Measurements from ENCODE around the gene MGRN1. TPM values are rescaled to one million over a fixed set of nuclear protein-coding genes. Genes with fewer than 3 reads are reported as not detected.

Gene MGRN1
- total RNA-seq, 4 donors from 2014 or later: 37.5 to 59.1 (median 42.7) TPM

DNA sequence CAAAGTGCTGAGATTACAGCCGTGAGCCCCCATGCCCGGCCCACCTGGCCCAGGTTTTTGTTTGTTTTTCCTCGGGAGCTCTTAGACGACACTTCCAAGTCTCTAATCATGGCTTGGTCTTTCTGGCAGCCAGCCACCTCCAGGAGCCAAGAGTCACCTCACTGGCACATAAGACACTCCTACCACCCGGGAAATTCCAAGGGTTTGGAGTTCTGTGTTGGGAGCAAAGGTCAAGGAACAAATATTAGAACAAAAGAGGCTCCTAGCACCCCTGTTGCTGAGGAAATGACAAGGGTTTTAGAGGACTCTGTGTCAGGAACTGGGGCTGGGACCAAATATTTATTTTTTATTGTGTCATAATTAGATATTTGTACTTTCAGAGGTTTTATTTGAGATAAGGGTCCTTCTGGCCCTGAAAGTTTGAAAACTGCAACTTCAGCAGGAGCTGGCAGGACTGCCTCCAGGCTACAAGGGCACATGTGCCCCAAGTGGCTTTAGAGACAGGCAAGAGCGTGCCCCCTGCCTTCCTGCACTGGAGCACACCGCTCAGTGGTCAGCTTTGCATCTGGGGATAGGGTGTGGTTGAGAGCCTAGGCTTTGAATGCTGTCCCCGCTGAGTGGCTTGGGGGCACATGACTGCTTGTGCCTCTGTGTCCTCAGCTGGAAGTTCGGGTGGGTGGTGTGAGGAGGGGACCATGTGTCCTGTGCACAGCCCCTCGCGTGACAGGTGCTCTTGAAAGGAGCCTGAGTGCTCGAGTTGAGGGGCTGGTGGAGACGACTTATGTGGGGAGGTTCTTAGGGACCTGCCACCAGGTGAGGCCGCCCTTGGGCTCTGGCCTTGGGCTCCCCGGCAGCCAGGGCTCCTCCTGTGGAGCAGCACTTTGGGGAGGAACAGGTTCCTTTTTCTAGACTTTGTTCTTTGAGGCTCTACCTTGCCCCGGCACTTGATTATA, 29.7 kb downstream of the MGRN1 start:
- 80% methylated on average over 16 of the region's 16 CpGs for WGBS, 2 donors
- Histone ChIP-seq H3K4me3 (no peak overlapping the region), H3K27ac (peak overlapping the region in 1 of 4 donors; percentile 61), H3K4me1 (peaks cover 0 to 5% (median 0%) of the 10 kb centered on the region in 4 donors), H3K9me3 (no peaks in the 10 kb centered on the region), H3K36me3 (peaks cover 0 to 94% (median 14%) of the 10 kb centered on the region in 3 donors), H3K27me3 (no peaks in the 10 kb centered on the region)
- TF ChIP-seq EP300 (IDR thresholded peaks at IDR 0.05) (no peak), POLR2A (IDR thresholded peaks at IDR 0.05) (no peak)
- TF ChIP-seq, protein P1, sequence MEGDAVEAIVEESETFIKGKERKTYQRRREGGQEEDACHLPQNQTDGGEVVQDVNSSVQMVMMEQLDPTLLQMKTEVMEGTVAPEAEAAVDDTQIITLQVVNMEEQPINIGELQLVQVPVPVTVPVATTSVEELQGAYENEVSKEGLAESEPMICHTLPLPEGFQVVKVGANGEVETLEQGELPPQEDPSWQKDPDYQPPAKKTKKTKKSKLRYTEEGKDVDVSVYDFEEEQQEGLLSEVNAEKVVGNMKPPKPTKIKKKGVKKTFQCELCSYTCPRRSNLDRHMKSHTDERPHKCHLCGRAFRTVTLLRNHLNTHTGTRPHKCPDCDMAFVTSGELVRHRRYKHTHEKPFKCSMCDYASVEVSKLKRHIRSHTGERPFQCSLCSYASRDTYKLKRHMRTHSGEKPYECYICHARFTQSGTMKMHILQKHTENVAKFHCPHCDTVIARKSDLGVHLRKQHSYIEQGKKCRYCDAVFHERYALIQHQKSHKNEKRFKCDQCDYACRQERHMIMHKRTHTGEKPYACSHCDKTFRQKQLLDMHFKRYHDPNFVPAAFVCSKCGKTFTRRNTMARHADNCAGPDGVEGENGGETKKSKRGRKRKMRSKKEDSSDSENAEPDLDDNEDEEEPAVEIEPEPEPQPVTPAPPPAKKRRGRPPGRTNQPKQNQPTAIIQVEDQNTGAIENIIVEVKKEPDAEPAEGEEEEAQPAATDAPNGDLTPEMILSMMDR (IDR thresholded peaks at IDR 0.05): no peak
- DNase-seq (ENCODE audit: low spot score in 2 of 2): no peak

DNA sequence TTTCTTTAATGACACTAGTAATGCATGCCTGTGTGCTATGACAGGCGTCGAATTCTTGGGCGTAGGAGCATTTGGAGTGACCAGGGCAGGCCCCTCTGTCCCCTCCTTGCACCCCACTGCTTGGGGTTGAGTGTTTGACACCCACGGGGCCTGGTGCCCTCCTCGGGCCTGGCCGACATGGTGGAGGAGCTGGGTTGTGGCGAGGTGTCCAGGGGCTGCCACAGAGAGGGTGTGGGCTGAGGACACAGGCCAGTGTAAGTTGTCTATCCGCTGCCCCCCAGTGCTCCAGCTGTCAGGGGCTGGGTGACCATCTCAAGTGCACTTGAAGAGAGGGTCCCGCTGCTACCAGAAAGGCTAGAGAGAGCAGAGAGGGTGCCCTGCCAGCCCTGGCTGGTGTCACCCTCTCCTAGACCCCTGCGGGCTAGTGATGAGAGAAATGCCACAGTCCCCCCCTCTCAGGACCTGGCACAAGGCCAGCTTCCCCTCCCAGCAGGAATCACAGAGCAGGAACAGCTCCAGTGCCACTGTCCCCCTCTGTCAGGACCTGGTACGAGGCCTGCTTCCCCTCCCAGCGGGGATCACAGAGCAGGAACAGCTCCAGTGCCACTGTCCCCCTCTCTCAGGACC, 30.5 kb downstream of the MGRN1 start:
- H3K4me1 ChIP-seq: peaks cover 0 to 13% (median 4%) of the 10 kb centered on the region in 4 donors
- H3K9me3 ChIP-seq: no peaks in the 10 kb centered on the region
- 89 to 93% methylated on average over 6 to 10 of the region's 12 CpGs for WGBS, 2 donors
- H3K27me3 ChIP-seq: no peaks in the 10 kb centered on the region
- H3K4me3 ChIP-seq: no peak overlapping the region
- peaks cover 0 to 98% (median 14%) of the 10 kb centered on the region in 3 donors for H3K36me3 ChIP-seq
- peak overlapping the region in 1 of 4 donors; percentile 50 for H3K27ac ChIP-seq
- TF ChIP-seq POLR2A (IDR thresholded peaks at IDR 0.05) (no peak), EP300 (IDR thresholded peaks at IDR 0.05) (no peak)
- TF ChIP-seq, protein P1 (IDR thresholded peaks at IDR 0.05): no peak
- DNase-seq (ENCODE audit: low spot score in 2 of 2): no peak

DNA sequence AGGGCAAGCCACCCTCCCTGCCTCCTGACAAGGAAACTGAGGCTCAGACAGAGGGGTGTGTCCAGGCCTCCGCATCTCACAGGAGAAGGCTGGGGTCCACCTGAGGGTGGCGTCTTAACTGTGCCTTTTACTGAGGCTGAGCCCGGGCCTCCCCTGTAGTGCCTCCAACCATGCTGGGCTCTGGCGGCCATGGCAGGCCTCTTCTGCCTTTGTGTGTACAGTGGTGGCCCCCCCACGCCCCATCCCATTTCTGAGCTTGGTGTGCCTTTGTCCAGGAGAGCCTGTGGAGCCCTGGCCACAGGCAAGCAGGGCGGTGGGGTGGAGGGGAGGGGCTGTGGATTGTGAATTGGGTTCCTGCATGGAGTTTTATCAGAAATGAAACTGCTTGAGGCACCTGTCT, 31.2 kb downstream of the MGRN1 start:
- H3K9me3 ChIP-seq: no peaks in the 10 kb centered on the region
- no peak overlapping the region for H3K27ac ChIP-seq
- peaks cover 0 to 17% (median 11%) of the 10 kb centered on the region in 4 donors for H3K4me1 ChIP-seq
- whole genome bisulfite sequencing, 2 donors: 91 to 97% methylated on average over 4 to 6 of the region's 6 CpGs
- H3K36me3 ChIP-seq: peaks cover 0 to 91% (median 14%) of the 10 kb centered on the region in 3 donors
- no peaks in the 10 kb centered on the region for H3K27me3 ChIP-seq
- DNase-seq (ENCODE audit: low spot score in 2 of 2): no peak
- TF ChIP-seq EP300 (IDR thresholded peaks at IDR 0.05) (no peak), POLR2A (IDR thresholded peaks at IDR 0.05) (no peak)
- TF ChIP-seq, protein P1 (IDR thresholded peaks at IDR 0.05): no peak
- H3K4me3 ChIP-seq: no peak overlapping the region

DNA sequence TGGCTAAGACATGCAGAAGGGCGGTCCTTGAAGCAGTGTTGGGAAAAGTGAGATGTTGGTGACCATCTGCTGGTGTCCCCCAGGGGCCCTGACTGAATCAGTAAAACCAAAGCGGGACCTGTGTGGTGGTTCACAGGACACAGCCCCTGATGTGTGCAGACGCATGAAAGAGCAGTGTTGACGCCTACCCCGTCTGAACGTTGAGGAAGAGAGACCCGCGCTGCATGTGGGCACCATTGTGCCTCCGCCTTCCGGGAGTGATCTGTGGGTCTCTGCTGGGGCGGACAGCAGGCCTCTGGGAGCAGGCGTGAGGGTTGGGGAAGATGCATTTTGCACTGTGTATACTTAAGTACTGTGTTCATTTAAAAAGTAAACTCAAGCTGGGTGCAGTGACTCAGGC, 31.6 kb downstream of the MGRN1 start:
- no peak overlapping the region for H3K27ac ChIP-seq
- H3K4me1 ChIP-seq: peaks cover 0 to 20% (median 11%) of the 10 kb centered on the region in 4 donors
- peaks cover 0 to 87% (median 14%) of the 10 kb centered on the region in 3 donors for H3K36me3 ChIP-seq
- no peak overlapping the region for H3K4me3 ChIP-seq
- WGBS, 2 donors: 90 to 95% methylated on average over 12 of the region's 12 CpGs
- TF ChIP-seq, protein P1 (IDR thresholded peaks at IDR 0.05): no peak
- TF ChIP-seq EP300 (IDR thresholded peaks at IDR 0.05): no peak
- TF ChIP-seq POLR2A (IDR thresholded peaks at IDR 0.05): no peak
- no peaks in the 10 kb centered on the region for H3K9me3 ChIP-seq
- DNase-seq (ENCODE audit: low spot score in 2 of 2): no peak
- no peaks in the 10 kb centered on the region for H3K27me3 ChIP-seq
